ENCODE results near the gene UBN2. TPM values are rescaled to one million over a fixed set of nuclear protein-coding genes. Genes with fewer than 3 reads are reported as not detected.

UBN2 gene
- total RNA-seq, 4 donors from 2014 or later: 3.6 to 40.5 (median 17.5) TPM

- Histone ChIP-seq H3K4me1 (no peaks in the 10 kb centered on the region), H3K27me3 (no peaks in the 10 kb centered on the region), H3K9me3 (no peaks in the 10 kb centered on the region), H3K27ac (no peak overlapping the region), H3K4me3 (no peak overlapping the region), H3K36me3 (no peaks in the 10 kb centered on the region)
- intact Hi-C loops (cut with DNase I; ENCODE audit: low total_unique reads): no loop called here
- DNase-seq: no peak
- TF ChIP-seq POLR2A (IDR thresholded peaks at IDR 0.05) (no peak), CTCF (IDR thresholded peaks at IDR 0.05) (no peak)
These were observed 1.0 kb upstream of the UBN2 start for GRCh38 chr7:139230023-139230422.

GRCh38 chr7:139230484-139230773, 608 bp upstream of the UBN2 start:
- no peaks in the 10 kb centered on the region for H3K9me3 ChIP-seq
- intact Hi-C loops (cut with DNase I; ENCODE audit: low total_unique reads): no loop called here
- peak overlapping the region; percentile 82 to 91 for H3K4me3 ChIP-seq
- H3K36me3 ChIP-seq: no peaks in the 10 kb centered on the region
- no peak for TF ChIP-seq CTCF (IDR thresholded peaks at IDR 0.05)
- no peak for TF ChIP-seq POLR2A (IDR thresholded peaks at IDR 0.05)
- no peaks in the 10 kb centered on the region for H3K27me3 ChIP-seq
- no peak for DNase-seq
- H3K27ac ChIP-seq: peak overlapping the region; percentile 93 to 96
- H3K4me1 ChIP-seq: no peaks in the 10 kb centered on the region

- Histone ChIP-seq H3K27ac (peak overlapping the region; percentile 93 to 96), H3K36me3 (no peaks in the 10 kb centered on the region), H3K27me3 (no peaks in the 10 kb centered on the region), H3K4me1 (no peaks in the 10 kb centered on the region), H3K9me3 (no peaks in the 10 kb centered on the region), H3K4me3 (peak overlapping the region; percentile 82 to 91)
- DNase-seq: peak; percentile 19 to 20
- no peak for TF ChIP-seq POLR2A (IDR thresholded peaks at IDR 0.05)
- TF ChIP-seq CTCF (IDR thresholded peaks at IDR 0.05): no peak
- intact Hi-C loops (cut with DNase I; ENCODE audit: low total_unique reads): no loop called here
These were observed 708 bp downstream of the UBN2 start for GRCh38 chr7:139231513-139232376.

GRCh38 chr7:139232377-139232717, 1.3 kb downstream of the UBN2 start:
- Histone ChIP-seq H3K36me3 (no peaks in the 10 kb centered on the region), H3K9me3 (no peaks in the 10 kb centered on the region), H3K27me3 (no peaks in the 10 kb centered on the region), H3K4me3 (peak overlapping the region; percentile 82 to 91), H3K27ac (peak overlapping the region; percentile 93 to 96), H3K4me1 (no peaks in the 10 kb centered on the region)
- intact Hi-C loops (cut with DNase I; ENCODE audit: low total_unique reads): no loop called here
- DNase-seq: no peak
- TF ChIP-seq POLR2A (IDR thresholded peaks at IDR 0.05) (no peak), CTCF (IDR thresholded peaks at IDR 0.05) (no peak)

- TF ChIP-seq CTCF (IDR thresholded peaks at IDR 0.05): no peak
- TF ChIP-seq POLR2A (IDR thresholded peaks at IDR 0.05): no peak
- H3K36me3 ChIP-seq: no peaks in the 10 kb centered on the region
- no peaks in the 10 kb centered on the region for H3K9me3 ChIP-seq
- H3K4me1 ChIP-seq: no peaks in the 10 kb centered on the region
- no peak for DNase-seq
- no peaks in the 10 kb centered on the region for H3K27me3 ChIP-seq
- no peak overlapping the region for H3K27ac ChIP-seq
- peak overlapping the region in 1 of 2 donors; percentile 82 for H3K4me3 ChIP-seq
- intact Hi-C loops (cut with DNase I; ENCODE audit: low total_unique reads): no loop called here
These were observed 1.9 kb downstream of the UBN2 start for GRCh38 chr7:139232904-139233303.
